Endothelial cell of umbilical vein (primary cell): ENCODE data around the gene RNF130.

Experiments used
- CTCF ChIP-seq, 2 donors: IDR thresholded peaks; 1 replicate in 1 of 2; 2 replicates in 1 of 2; pipeline ENCODE4 v1.5.1; 2011; ENCODE audit warnings: low read length in 2 of 2, mild to moderate bottlenecking in 2 of 2, moderate library complexity in 2 of 2, control low read depth in 1 of 2, inconsistent platforms in 1 of 2, low read depth in 1 of 2; ENCODE audit not compliant: insufficient read depth in 1 of 2; ENCODE audit errors: extremely low read depth in 1 of 2
- EZH2 ChIP-seq: IDR thresholded peaks from 2 replicates; pipeline ENCODE4 v1.6.1; 2012; ENCODE audit warnings: borderline replicate concordance, low read depth, mild to moderate bottlenecking, moderate library complexity, low read length, inconsistent platforms; ENCODE audit not compliant: severe bottlenecking
- MAX ChIP-seq: IDR thresholded peaks from 2 replicates; pipeline ENCODE4 v1.6.1; 2011; ENCODE audit not compliant: insufficient read depth, insufficient read length
- POLR2A ChIP-seq: IDR thresholded peaks from 2 replicates; pipeline ENCODE4 v1.6.1; 2012; ENCODE audit warnings: low read depth, mild to moderate bottlenecking, control low read depth, low read length

- TF ChIP-seq CTCF (IDR thresholded peaks at IDR 0.05; ENCODE audit: extremely low read depth in 1 of 2, insufficient read depth in 1 of 2, low read depth in 1 of 2, low read length in 2 of 2) (no peak), EZH2 (no peak), POLR2A (no peak), MAX (no peak)
Observed at GRCh38 chr5:179927824-179928223, 143.7 kb downstream of the RNF130 start.
